ENCODE results near the gene ZC2HC1B.

ZC2HC1B gene

DNA sequence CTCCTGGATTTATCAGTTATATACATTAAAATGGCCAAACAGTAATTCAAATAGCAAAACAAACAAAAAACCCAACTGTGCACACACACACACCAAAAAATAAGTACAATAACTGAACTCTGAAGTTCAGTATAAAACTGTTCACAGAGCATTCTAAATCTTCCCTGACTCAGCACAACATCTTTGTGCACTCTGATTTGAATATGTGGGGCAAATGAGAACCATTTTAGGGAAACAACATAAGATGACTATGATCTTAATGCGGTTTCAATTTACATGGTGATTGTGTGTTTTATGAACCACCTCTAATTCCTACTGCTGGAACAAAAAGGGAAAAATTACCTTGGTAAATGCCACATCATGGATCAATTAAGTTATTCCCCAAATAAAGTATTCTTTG, 102.0 kb downstream of the ZC2HC1B start:
- no peak overlapping the region for H3K4me3 ChIP-seq
- H3K9ac ChIP-seq, result no peak overlapping the region
- H3K27me3 ChIP-seq, result no peaks in the 10 kb centered on the region
- H3K9me3 ChIP-seq, result no peaks in the 10 kb centered on the region
- no peak overlapping the region for H3K4me2 ChIP-seq
- no peaks in the 10 kb centered on the region for H3K36me3 ChIP-seq
- H3K4me1 ChIP-seq, result no peaks in the 10 kb centered on the region
- no peak for TF ChIP-seq Cebpa-rat (IDR thresholded peaks at IDR 0.05)
- no peaks in the 10 kb centered on the region for H4K20me1 ChIP-seq
- H3K27ac ChIP-seq, result no peak overlapping the region

DNA sequence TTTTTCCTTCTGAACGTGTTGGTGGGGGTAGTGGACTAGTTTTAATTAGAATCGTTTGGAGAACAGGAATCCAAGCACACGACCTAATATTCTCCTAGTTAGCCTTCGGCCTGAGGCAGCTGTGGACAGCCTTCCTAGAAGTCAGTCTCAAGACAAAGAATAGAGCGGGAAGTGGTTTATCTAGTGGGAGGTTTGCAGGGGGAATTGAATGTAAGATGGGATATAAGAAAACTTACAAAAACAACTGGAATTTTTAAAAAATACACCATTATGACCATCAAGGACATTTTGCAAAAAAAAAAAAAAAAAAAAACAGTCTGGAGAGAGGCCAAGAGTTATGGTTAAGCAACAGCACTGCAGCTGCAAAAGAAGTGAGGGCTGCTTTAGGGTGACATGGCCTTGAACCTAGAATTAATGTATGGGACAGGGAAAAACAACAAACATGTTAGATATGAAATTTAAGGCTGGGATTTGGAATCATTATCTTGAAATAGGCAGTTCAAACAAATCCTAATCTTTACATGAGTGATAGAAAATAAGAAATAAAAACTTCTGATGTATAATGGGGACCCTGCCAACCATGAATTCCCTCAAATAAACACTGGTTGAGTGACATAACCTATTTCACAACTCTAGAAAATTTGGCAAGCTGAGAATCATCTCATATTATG, 103.6 kb downstream of the ZC2HC1B start:
- no peak overlapping the region for H3K27ac ChIP-seq
- no peak overlapping the region for H3K9ac ChIP-seq
- H4K20me1 ChIP-seq, result no peaks in the 10 kb centered on the region
- H3K4me3 ChIP-seq, result no peak overlapping the region
- H3K4me1 ChIP-seq, result no peaks in the 10 kb centered on the region
- TF ChIP-seq Cebpa-rat (IDR thresholded peaks at IDR 0.05), result no peak
- H3K9me3 ChIP-seq, result no peaks in the 10 kb centered on the region
- H3K36me3 ChIP-seq, result no peaks in the 10 kb centered on the region
- no peak overlapping the region for H3K4me2 ChIP-seq
- no peaks in the 10 kb centered on the region for H3K27me3 ChIP-seq

DNA sequence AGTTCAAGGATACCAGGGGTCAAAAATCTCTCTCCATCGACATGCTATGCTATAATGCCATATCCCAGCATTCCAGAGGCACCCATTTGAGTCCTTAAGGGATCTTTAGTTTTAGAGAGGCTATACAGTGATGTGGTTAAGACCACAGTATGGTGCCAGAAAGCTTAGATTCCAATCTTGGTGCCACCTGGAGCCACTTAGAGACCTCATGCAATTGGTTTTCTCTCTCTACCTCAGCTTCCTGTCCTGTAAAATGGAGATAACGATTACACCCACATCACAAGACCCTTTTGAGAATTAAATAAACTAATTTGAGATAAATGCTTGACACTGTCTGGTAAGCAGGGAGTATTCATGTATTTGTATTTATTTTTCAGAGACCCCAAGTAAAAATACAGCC, 104.8 kb downstream of the ZC2HC1B start:
- Histone ChIP-seq H3K4me1 (no peaks in the 10 kb centered on the region), H3K9me3 (no peaks in the 10 kb centered on the region), H3K4me2 (no peak overlapping the region), H3K27me3 (no peaks in the 10 kb centered on the region), H4K20me1 (no peaks in the 10 kb centered on the region), H3K27ac (no peak overlapping the region), H3K9ac (no peak overlapping the region), H3K36me3 (no peaks in the 10 kb centered on the region), H3K4me3 (no peak overlapping the region)
- no peak for TF ChIP-seq Cebpa-rat (IDR thresholded peaks at IDR 0.05)

DNA sequence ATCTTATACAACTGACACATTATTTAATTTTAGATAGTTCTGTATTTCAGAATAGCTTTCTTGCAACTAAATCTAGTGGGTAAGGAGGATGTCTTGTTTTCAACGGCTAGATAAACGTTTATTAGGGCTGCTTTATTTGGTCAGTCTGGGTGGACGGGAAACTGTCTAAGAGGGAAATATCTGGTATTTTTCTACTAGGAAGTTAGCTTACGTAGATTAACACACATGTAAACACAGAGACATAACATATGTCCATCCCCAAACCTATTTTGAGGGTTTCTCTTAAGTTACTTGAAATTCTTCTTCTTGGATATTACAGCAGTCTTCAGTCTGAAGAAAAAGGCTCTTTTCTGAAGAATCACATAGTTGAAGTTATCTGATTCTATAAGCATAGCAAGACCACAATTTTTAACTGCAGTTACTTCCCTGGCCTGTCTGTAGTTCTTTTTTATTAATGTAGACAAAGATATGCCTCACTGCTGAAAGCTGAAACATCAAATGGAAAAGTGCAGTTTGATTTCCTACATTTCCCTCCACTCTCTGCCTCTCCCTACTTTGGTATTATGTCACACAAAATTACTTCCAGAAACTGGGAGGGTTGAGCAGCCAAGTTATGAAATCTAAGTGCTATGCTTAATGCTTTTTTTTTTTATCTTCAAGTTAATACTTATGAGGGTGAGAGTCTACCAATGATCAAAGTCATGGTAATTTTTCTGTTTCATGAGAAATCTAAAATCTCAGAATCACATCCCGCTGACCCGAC, 106.4 kb downstream of the ZC2HC1B start:
- no peak for TF ChIP-seq Cebpa-rat (IDR thresholded peaks at IDR 0.05)
- Histone ChIP-seq H4K20me1 (no peaks in the 10 kb centered on the region), H3K4me3 (no peak overlapping the region), H3K36me3 (no peaks in the 10 kb centered on the region), H3K27ac (no peak overlapping the region), H3K27me3 (no peaks in the 10 kb centered on the region), H3K9me3 (no peaks in the 10 kb centered on the region), H3K4me2 (no peak overlapping the region), H3K4me1 (no peaks in the 10 kb centered on the region), H3K9ac (no peak overlapping the region)

DNA sequence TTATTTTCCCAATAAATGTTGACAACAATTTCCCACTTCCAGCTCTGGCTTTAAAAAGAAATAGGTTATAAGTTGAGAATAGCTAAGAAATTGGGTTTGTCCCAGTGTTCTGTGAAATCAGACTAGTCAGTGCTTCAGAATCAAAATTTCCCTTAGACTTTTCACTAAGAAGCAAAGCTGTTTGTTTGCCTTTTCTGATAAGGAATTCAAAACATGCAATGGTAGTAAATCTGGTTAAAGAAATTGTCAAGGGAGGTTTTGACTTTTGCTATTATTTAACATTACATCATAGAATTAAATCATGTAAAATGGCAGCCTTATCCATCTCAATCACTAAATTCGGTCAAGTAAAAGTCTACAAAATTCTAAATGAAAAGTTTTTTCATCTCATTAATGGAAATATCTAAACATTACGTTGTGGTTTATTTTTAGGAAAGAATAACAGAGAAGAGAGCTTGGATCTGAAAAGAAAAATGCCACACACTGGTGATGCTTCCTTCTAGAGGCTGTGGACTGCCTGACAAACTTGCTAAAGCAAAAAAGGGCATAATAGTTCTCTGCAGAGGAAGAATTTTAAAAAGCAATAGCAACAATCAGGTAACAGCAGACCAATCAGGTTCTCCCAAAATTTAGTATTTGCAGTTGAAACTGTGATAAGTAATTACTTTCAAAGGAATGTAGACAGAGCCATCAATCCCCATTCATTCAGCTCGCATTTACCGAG, 107.4 kb downstream of the ZC2HC1B start:
- TF ChIP-seq Cebpa-rat (IDR thresholded peaks at IDR 0.05), result no peak
- no peaks in the 10 kb centered on the region for H3K27me3 ChIP-seq
- no peak overlapping the region for H3K27ac ChIP-seq
- no peaks in the 10 kb centered on the region for H3K36me3 ChIP-seq
- H3K4me2 ChIP-seq, result no peak overlapping the region
- H4K20me1 ChIP-seq, result no peaks in the 10 kb centered on the region
- H3K4me3 ChIP-seq, result no peak overlapping the region
- H3K9ac ChIP-seq, result no peak overlapping the region
- no peaks in the 10 kb centered on the region for H3K4me1 ChIP-seq
- no peaks in the 10 kb centered on the region for H3K9me3 ChIP-seq

DNA sequence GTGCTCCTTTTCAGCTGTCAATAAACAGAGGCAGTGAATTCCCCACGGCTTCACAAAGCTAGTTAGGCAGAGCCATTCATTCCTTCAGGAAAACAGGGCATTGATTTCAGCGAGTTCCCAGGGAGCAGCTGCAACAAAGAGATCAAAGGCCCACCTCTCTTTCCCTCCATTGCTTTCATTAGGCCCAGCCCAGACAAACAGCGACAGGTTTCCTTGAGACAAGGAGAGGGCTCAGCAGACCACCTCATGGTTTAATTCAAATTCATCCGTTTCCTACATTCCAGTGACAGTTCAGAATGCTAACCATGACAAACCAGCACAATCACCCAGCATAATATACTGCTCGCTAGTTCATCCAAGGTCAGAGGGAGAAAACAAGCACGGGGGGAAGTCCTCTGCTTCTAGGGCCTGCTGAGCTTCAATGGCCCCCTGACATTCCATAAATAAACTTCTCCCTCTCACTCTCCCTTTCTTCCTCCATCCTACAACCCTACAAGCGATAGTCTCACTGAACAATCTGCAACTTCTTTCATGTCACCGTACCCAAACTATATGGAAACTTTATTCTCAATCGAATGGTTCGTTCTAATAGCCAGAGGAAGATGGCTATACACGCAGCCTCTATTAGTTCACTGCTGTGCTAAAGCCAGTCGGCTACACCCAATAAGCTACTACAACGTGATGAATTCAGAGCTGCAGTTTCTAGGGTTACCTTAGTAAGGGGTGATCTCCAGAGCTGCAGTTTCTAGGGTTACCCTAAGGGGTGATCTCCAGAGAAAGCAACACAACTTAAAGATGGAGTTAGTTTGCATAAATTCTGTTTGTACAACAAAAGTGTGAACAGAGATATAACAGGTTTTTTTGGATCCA, 109.1 kb downstream of the ZC2HC1B start:
- H3K36me3 ChIP-seq, result no peaks in the 10 kb centered on the region
- H3K27me3 ChIP-seq, result no peaks in the 10 kb centered on the region
- H3K4me3 ChIP-seq, result no peak overlapping the region
- H3K27ac ChIP-seq, result no peak overlapping the region
- H3K4me1 ChIP-seq, result no peaks in the 10 kb centered on the region
- no peak overlapping the region for H3K4me2 ChIP-seq
- no peaks in the 10 kb centered on the region for H4K20me1 ChIP-seq
- no peak overlapping the region for H3K9ac ChIP-seq
- H3K9me3 ChIP-seq, result no peaks in the 10 kb centered on the region
- no peak for TF ChIP-seq Cebpa-rat (IDR thresholded peaks at IDR 0.05)

DNA sequence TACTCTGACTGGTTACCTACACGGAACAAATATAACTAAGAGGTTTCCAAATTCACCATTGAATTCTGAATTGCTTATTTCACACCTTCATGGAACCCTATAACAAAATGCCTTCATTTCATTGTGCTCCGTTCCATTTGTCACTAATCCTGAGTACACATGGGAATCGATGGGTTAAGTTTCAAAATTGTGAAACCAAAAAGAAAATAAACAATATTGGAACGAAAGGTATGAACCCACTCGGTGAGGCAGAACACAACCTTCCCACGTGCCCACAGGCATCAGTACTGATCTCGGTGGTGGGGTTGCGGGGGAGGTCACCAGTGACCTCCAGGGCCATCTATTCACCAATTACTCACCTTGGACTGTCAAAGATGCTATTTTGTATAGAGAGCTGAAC, 109.8 kb downstream of the ZC2HC1B start:
- TF ChIP-seq Cebpa-rat (IDR thresholded peaks at IDR 0.05), result no peak
- no peak overlapping the region for H3K9ac ChIP-seq
- no peak overlapping the region for H3K4me2 ChIP-seq
- H3K27ac ChIP-seq, result no peak overlapping the region
- no peak overlapping the region for H3K4me3 ChIP-seq
- no peaks in the 10 kb centered on the region for H3K36me3 ChIP-seq
- H4K20me1 ChIP-seq, result no peaks in the 10 kb centered on the region
- H3K9me3 ChIP-seq, result no peaks in the 10 kb centered on the region
- no peaks in the 10 kb centered on the region for H3K27me3 ChIP-seq
- H3K4me1 ChIP-seq, result no peaks in the 10 kb centered on the region

DNA sequence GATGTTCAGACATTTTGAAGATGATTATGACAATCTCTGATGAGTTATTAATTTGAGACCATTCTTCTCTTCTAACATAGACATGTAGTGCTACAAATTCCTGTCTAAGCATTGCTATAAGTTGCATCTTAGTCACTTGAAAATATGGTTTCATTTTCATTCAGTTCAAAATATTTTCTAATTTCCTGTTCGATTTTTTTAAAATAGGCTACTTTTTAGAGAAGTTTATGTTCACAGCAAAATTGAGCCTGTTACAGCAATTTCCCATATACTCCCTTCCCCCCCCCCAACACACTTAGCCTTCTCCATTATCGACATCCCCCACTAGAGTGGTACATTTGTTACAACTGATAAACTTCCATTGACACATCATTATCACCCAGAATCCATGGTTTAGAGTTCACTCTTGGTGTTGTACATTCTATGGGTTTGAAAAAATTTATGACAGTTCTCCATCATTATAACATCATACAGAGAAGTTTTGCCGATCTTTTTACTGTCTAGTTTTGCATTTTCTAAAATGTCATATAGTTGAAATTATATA, 112.6 kb downstream of the ZC2HC1B start:
- TF ChIP-seq Cebpa-rat (IDR thresholded peaks at IDR 0.05), result no peak
- Histone ChIP-seq H3K4me1 (no peaks in the 10 kb centered on the region), H4K20me1 (no peaks in the 10 kb centered on the region), H3K27me3 (no peaks in the 10 kb centered on the region), H3K4me2 (no peak overlapping the region), H3K9me3 (no peaks in the 10 kb centered on the region), H3K9ac (no peak overlapping the region), H3K27ac (no peak overlapping the region), H3K36me3 (no peaks in the 10 kb centered on the region), H3K4me3 (no peak overlapping the region)

DNA sequence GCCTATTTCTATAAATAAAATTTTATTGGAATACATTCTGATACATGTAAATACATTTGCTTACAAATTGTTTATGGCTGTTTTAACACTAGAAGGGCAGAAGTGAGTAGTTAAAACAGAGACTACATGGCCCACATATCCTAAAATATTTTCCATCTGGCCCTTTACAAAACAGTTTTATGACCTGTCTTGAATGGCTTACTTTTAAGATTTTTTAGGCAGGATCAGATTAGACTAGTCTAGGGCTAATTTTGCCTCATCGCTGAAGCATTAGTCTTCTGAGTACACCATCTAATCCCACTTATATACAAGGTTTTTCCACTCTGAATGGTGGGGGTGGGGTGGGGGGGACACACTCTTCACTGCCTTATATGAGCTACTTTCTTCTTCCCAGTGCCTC, 116.6 kb downstream of the ZC2HC1B start:
- Histone ChIP-seq H3K27ac (no peak overlapping the region), H3K27me3 (no peaks in the 10 kb centered on the region), H4K20me1 (no peaks in the 10 kb centered on the region), H3K4me3 (no peak overlapping the region), H3K4me2 (no peak overlapping the region), H3K9me3 (no peaks in the 10 kb centered on the region), H3K4me1 (no peaks in the 10 kb centered on the region), H3K9ac (no peak overlapping the region), H3K36me3 (no peaks in the 10 kb centered on the region)
- no peak for TF ChIP-seq Cebpa-rat (IDR thresholded peaks at IDR 0.05)

Measured in BLaER1 (cell line).